ENCODE measurements around the gene ZPBP. TPM values are rescaled to one million over a fixed set of nuclear protein-coding genes. Genes with fewer than 3 reads are reported as not detected.

Gene ZPBP, protein sequence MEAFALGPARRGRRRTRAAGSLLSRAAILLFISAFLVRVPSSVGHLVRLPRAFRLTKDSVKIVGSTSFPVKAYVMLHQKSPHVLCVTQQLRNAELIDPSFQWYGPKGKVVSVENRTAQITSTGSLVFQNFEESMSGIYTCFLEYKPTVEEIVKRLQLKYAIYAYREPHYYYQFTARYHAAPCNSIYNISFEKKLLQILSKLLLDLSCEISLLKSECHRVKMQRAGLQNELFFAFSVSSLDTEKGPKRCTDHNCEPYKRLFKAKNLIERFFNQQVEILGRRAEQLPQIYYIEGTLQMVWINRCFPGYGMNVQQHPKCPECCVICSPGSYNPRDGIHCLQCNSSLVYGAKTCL
- not detected in 2 replicates for polyA plus RNA-seq
- not detected in 2 replicates for polyA minus RNA-seq

DNA sequence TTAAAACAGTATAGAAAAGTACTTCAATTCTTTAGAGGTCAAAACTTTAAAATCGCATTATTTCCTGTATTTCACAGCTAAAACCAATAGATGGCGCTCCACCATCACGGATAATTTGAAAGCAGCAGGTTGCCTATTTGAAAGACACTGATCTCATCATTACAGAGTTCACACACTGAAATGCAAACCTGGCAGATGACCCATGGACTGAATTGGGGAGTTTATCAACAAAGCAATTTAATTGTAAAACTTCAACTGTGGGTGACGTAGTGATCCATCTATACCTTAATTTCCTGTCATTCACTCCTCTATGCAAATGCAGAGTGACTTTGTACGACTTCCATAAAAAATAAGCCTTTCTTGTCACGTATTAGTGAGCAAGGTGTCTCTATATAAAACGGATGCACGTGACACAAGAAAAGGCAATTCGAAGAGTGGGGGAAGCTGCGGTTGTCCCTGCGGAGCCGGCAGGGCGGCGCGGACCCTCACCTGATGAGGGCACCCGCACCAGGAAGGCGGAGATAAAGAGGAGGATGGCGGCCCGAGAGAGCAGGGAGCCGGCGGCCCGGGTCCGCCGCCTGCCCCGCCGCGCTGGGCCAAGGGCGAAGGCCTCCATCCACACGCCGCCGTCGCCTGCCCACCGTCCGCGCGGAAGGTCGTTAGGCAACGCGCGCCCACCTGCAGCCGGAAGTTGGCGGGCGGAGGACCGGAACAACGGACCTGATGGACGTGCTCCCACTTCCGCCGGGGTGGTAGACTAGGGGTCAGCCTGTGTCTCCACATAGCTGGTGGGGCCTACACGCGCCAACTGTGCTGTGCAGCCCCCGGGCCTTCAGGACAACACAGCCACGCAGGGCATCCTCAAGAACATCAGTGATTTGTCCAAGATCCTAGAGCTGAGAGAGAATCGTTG, at the start of gene ZPBP:
Gene ZPBP, minus strand, starts transcription at position 668 of the 913 bp plus-strand sequence. Its CDS starts 52 bp downstream, at position 616.
- H3K9me2 ChIP-seq (ENCODE audit: insufficient read depth, low read length) = no peaks in the 10 kb centered on the region
- H3K27me3 ChIP-seq (ENCODE audit: insufficient read depth, low read depth, low read length) = no peaks in the 10 kb centered on the region
- H3K9me3 ChIP-seq (ENCODE audit: low read length) = no peaks in the 10 kb centered on the region
- no peak within 1 kb of the TSS for H3K27ac ChIP-seq (ENCODE audit: low read length)
- H3K9ac ChIP-seq (ENCODE audit: low read length) = no peak within 1 kb of the TSS
- H3K79me2 ChIP-seq (replicated peaks; ENCODE audit: insufficient read depth, low read length) = no peaks in the 10 kb centered on the region
- peak; percentile 92 for TF ChIP-seq RAD21 (conservative IDR thresholded peaks at IDR 0.05)
- no peak for TF ChIP-seq POLR2AphosphoS5 (IDR thresholded peaks at IDR 0.05)
- TF ChIP-seq, protein P1, sequence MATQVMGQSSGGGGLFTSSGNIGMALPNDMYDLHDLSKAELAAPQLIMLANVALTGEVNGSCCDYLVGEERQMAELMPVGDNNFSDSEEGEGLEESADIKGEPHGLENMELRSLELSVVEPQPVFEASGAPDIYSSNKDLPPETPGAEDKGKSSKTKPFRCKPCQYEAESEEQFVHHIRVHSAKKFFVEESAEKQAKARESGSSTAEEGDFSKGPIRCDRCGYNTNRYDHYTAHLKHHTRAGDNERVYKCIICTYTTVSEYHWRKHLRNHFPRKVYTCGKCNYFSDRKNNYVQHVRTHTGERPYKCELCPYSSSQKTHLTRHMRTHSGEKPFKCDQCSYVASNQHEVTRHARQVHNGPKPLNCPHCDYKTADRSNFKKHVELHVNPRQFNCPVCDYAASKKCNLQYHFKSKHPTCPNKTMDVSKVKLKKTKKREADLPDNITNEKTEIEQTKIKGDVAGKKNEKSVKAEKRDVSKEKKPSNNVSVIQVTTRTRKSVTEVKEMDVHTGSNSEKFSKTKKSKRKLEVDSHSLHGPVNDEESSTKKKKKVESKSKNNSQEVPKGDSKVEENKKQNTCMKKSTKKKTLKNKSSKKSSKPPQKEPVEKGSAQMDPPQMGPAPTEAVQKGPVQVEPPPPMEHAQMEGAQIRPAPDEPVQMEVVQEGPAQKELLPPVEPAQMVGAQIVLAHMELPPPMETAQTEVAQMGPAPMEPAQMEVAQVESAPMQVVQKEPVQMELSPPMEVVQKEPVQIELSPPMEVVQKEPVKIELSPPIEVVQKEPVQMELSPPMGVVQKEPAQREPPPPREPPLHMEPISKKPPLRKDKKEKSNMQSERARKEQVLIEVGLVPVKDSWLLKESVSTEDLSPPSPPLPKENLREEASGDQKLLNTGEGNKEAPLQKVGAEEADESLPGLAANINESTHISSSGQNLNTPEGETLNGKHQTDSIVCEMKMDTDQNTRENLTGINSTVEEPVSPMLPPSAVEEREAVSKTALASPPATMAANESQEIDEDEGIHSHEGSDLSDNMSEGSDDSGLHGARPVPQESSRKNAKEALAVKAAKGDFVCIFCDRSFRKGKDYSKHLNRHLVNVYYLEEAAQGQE (IDR thresholded peaks at IDR 0.05; ENCODE audit: borderline replicate concordance) = no peak
- TF ChIP-seq, protein P2, sequence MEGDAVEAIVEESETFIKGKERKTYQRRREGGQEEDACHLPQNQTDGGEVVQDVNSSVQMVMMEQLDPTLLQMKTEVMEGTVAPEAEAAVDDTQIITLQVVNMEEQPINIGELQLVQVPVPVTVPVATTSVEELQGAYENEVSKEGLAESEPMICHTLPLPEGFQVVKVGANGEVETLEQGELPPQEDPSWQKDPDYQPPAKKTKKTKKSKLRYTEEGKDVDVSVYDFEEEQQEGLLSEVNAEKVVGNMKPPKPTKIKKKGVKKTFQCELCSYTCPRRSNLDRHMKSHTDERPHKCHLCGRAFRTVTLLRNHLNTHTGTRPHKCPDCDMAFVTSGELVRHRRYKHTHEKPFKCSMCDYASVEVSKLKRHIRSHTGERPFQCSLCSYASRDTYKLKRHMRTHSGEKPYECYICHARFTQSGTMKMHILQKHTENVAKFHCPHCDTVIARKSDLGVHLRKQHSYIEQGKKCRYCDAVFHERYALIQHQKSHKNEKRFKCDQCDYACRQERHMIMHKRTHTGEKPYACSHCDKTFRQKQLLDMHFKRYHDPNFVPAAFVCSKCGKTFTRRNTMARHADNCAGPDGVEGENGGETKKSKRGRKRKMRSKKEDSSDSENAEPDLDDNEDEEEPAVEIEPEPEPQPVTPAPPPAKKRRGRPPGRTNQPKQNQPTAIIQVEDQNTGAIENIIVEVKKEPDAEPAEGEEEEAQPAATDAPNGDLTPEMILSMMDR (IDR thresholded peaks at IDR 0.05; ENCODE audit: poor library complexity, severe bottlenecking) = peak; percentile 91
- no peak for TF ChIP-seq TAF1 (IDR thresholded peaks at IDR 0.05; ENCODE audit: low read depth)
- TF ChIP-seq SMC3 (conservative IDR thresholded peaks at IDR 0.05; ENCODE audit: poor library complexity) = peak; percentile 86
- TF ChIP-seq MXI1 (conservative IDR thresholded peaks at IDR 0.05; ENCODE audit: poor library complexity, severe bottlenecking) = peak; percentile 19
- no peak for TF ChIP-seq EZH2 (IDR thresholded peaks at IDR 0.05; ENCODE audit: borderline replicate concordance, insufficient read depth, low read length, poor library complexity, severe bottlenecking)
- peak; percentile 11 for TF ChIP-seq EP300 (conservative IDR thresholded peaks at IDR 0.05; ENCODE audit: poor library complexity, severe bottlenecking)
- H3K36me3 ChIP-seq (ENCODE audit: insufficient read depth, low read length) = no peaks in the 10 kb centered on the region
- H4K20me1 ChIP-seq (ENCODE audit: insufficient read depth) = no peaks in the 10 kb centered on the region
- H3F3A ChIP-seq (ENCODE audit: insufficient read depth, low read length, poor library complexity, severe bottlenecking) = no peaks in the 10 kb centered on the region
- H3K4me3 ChIP-seq (ENCODE audit: low read length) = no peak within 1 kb of the TSS
- no peak within 1 kb of the TSS for H3K4me2 ChIP-seq (ENCODE audit: low read length)
- H2AFZ ChIP-seq (ENCODE audit: low read depth, low read length) = no peak within 1 kb of the TSS

DNA sequence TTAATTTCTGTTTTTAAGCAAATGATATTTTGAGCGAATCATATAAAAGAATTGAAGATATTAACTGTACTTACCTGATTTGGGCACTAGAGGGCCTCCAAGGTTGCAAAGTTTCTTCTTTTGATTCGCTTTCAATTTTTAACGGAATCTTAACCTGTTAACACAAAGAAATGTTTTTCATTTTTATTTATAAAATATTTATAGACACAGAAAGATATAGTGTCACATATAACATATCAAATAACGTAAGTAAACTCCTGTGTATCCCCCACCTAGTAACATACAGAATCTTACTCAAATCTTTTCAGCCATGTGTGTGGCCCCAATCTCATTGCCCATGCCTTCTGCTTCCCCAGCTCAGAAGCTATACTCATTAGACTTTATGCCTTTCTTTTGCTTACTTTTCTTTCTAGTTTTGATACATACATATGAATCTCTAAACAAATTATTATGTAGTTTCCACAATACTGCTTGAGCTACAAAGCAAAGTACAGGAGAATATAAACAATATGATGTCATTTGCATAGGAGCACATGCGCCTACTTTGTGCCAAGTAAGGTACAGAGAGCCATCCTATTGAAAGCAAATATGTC, 49.5 kb upstream of the ZPBP start:
- H2AFZ ChIP-seq (ENCODE audit: low read depth, low read length) = no peak overlapping the region
- H3K27ac ChIP-seq (ENCODE audit: low read length) = no peak overlapping the region

More for the DNA sequence above, 49.5 kb upstream of the ZPBP start:
- Histone ChIP-seq H3K9me2 (ENCODE audit: insufficient read depth, low read length) (no peaks in the 10 kb centered on the region), H3F3A (ENCODE audit: insufficient read depth, low read length, poor library complexity, severe bottlenecking) (no peaks in the 10 kb centered on the region), H3K36me3 (ENCODE audit: insufficient read depth, low read length) (no peaks in the 10 kb centered on the region), H3K4me2 (ENCODE audit: low read length) (no peak overlapping the region), H3K9me3 (ENCODE audit: low read length) (no peaks in the 10 kb centered on the region), H3K79me2 (replicated peaks; ENCODE audit: insufficient read depth, low read length) (no peaks in the 10 kb centered on the region), H3K27me3 (ENCODE audit: insufficient read depth, low read depth, low read length) (no peaks in the 10 kb centered on the region), H3K9ac (ENCODE audit: low read length) (no peak overlapping the region), H3K4me3 (ENCODE audit: low read length) (no peak overlapping the region), H4K20me1 (ENCODE audit: insufficient read depth) (no peaks in the 10 kb centered on the region)
- TF ChIP-seq SMC3 (conservative IDR thresholded peaks at IDR 0.05; ENCODE audit: poor library complexity) (peak; percentile 84), RAD21 (conservative IDR thresholded peaks at IDR 0.05) (peak; percentile 81), TAF1 (IDR thresholded peaks at IDR 0.05; ENCODE audit: low read depth) (no peak)
- TF ChIP-seq, protein P2 (IDR thresholded peaks at IDR 0.05; ENCODE audit: poor library complexity, severe bottlenecking) = peak; percentile 79
